Measurements from ENCODE around the gene ETNK1.
"Not testable (repeated sequence)": the region's sequence is repeated elsewhere in the genome, so short reads cannot be mapped to it uniquely, and the experiment has no call there.

The ETNK1 gene

GRCh38 chr12:22624870-22625761 is at the start of gene ETNK1:
Gene ETNK1, plus strand, starts transcription at chr12:22625171. Its CDS starts 260 bp downstream, at chr12:22625431.
- peak within 1 kb of the TSS; percentile 93 for H3K27ac ChIP-seq
- no peak for TF ChIP-seq CTCF (conservative IDR thresholded peaks at IDR 0.05)

GRCh38 chr12:22576065-22576464 is 48.9 kb upstream of the ETNK1 start:
- H3K27ac ChIP-seq = no peak overlapping the region
- TF ChIP-seq CTCF (conservative IDR thresholded peaks at IDR 0.05) = no peak

GRCh38 chr12:22576473-22576872 is 48.5 kb upstream of the ETNK1 start:
- H3K27ac ChIP-seq = no peak overlapping the region
- TF ChIP-seq CTCF (conservative IDR thresholded peaks at IDR 0.05) = no peak

- no peak overlapping the region for H3K27ac ChIP-seq
- TF ChIP-seq CTCF (conservative IDR thresholded peaks at IDR 0.05) = no peak
Observed at GRCh38 chr12:22577667-22578066, 47.3 kb upstream of the ETNK1 start.

- TF ChIP-seq CTCF (conservative IDR thresholded peaks at IDR 0.05) = no peak
- H3K27ac ChIP-seq = no peak overlapping the region
Observed at GRCh38 chr12:22578328-22578727, 46.6 kb upstream of the ETNK1 start.

GRCh38 chr12:22588817-22589216 is 36.2 kb upstream of the ETNK1 start:
- TF ChIP-seq CTCF (conservative IDR thresholded peaks at IDR 0.05) = no peak
- H3K27ac ChIP-seq = peak overlapping the region; percentile 1; the same call in 1 of the 2 replicates

GRCh38 chr12:22593864-22594263 is 31.1 kb upstream of the ETNK1 start:
- TF ChIP-seq CTCF (conservative IDR thresholded peaks at IDR 0.05) = no peak
- no peak overlapping the region for H3K27ac ChIP-seq

- H3K27ac ChIP-seq = not testable (repeated sequence)
Observed at GRCh38 chr12:22597539-22597938, 27.4 kb upstream of the ETNK1 start.
